ENCODE measurements around the gene BCL7B.

DNA sequence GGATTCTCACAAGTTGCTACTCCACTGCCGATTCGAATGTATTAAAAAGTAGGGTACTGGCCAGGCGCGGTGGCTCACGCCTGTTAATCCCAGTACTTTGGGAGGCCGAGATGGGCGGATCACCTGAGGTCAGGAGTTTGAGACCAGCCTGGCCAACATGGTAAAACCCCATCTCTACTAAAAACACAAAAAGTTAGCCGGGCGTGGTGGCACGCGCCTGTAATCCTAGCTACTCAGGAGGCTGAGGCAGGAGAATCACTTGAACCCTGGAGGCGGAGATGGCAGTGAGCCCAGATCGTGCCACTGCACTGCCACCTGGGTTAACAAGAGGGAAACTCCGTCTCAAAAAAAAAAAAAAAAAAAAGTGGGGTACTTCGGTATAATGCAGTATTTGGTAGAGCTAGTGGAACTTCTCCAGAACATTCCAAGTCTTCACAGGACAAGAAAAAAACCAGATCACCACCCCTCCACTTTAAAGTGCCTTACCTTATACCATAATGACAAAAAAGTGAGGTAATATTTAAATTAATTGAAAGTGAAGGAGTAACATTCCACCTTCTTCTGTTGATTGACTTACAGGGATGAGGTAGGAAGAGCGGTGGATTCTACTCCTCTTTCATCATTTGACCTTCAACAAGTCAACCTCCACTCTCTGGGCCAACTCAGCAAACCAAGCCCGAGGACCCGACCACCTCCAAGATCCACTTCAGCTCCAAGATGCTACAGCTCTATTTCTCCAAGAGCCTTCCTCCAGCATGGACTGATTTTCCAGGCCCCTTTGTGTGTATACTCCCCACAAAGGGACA lies 37.4 kb downstream of the BCL7B start:
- TF ChIP-seq, protein P1, sequence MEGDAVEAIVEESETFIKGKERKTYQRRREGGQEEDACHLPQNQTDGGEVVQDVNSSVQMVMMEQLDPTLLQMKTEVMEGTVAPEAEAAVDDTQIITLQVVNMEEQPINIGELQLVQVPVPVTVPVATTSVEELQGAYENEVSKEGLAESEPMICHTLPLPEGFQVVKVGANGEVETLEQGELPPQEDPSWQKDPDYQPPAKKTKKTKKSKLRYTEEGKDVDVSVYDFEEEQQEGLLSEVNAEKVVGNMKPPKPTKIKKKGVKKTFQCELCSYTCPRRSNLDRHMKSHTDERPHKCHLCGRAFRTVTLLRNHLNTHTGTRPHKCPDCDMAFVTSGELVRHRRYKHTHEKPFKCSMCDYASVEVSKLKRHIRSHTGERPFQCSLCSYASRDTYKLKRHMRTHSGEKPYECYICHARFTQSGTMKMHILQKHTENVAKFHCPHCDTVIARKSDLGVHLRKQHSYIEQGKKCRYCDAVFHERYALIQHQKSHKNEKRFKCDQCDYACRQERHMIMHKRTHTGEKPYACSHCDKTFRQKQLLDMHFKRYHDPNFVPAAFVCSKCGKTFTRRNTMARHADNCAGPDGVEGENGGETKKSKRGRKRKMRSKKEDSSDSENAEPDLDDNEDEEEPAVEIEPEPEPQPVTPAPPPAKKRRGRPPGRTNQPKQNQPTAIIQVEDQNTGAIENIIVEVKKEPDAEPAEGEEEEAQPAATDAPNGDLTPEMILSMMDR (IDR thresholded peaks at IDR 0.05; ENCODE audit: low read depth, low read length, poor library complexity, severe bottlenecking): no peak
- TF ChIP-seq EZH2phosphoT487 (IDR thresholded peaks at IDR 0.05; ENCODE audit: borderline replicate concordance, low read length): no peak

Data from DOHH2 (cell line).